COLO668 (cell line): ENCODE results near the gene SPATA13.

Experiments
- DNase-seq: peaks from one replicate; lab custom pipeline; 2025; ENCODE audit not compliant: unreplicated experiment; lab: John Stamatoyannopoulos, UW

The SPATA13 gene

DNA sequence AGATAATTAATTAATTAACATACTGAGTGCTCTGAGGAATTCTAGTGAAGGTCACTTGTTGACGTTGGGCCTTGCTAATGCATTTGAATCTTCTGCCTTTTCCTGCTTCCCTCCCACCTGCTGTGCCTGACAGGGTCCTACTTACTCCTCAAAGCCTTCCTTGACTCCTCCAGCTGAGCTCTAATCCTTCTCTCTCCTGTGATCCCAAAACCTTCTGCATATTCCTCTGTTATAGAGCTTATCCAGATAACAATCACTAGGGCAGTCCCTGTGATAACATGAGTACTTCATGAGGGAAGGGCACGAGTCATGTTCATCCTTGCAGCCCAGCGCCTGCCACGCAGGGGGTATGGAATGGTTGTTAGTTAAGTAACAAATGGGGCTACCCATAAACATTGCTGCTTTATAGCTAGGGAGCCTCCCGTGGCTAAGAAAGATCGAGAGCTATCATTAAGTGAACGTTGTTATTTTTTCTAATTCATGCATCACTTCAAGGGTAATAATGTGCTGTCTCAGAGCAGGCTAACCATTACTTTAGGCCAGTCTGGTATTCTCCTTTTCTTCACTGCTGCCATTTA, 19.1 kb upstream of the SPATA13 start:
- no peak for DNase-seq

DNA sequence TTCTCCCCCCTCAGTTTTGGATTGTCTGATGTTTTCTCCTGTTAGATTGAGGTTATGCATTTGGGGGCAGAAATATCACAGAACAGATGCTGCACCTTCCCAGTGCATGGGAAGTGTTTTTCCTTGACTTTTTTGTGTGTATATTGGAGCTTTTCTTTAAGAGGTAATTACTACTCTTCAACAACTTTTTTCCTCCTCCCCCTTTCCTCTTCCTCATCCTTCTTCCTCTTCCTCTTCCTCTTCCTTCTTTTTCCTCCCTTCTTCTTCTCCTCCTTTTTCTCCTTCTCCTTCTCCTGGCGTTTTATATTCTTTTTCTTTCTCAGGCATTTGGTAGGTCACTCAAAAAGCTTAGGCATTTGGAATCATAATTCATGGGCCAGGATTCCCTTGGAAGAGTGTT, 18.1 kb upstream of the SPATA13 start:
- DNase-seq, result no peak

DNA sequence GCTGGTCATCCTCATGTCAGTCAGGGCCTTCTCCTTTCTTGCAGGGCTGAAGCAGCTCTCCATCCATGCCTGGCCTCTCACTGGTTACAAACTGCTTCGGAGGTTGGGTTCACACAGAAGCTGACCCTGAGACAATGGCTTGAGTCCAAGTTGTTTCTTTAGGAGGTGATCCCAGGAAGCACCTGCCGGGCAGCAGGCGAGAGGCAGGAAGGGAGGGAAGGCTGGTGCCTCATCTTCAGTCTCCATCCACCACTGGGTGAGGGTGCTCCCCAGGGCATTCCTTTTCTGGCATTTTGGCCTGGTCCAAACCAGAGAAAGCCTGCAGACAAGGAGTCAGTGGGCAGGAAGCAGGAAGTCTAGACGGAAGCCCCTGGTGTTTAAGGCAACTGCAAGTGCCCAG, 17.6 kb upstream of the SPATA13 start:
- no peak for DNase-seq

DNA sequence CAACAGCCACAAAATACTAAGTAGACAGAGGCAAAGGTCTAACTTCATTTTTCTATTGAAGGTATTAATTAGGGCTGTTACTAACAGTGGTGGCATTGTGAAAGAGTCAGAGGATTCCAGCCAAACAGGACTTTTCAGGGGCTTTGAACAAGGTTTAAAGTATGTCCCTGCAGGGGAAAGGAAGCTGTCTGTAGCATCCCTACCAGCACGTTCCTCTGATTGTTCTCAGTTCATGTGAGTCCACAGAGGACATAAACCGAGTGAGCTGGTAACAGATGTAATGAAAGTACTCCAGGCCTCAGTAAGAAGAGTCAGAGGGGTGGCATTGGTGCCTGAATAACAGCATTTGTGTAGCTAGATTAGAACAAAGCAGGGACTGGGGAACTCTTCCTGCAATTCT, 15.3 kb upstream of the SPATA13 start:
- DNase-seq, result no peak

DNA sequence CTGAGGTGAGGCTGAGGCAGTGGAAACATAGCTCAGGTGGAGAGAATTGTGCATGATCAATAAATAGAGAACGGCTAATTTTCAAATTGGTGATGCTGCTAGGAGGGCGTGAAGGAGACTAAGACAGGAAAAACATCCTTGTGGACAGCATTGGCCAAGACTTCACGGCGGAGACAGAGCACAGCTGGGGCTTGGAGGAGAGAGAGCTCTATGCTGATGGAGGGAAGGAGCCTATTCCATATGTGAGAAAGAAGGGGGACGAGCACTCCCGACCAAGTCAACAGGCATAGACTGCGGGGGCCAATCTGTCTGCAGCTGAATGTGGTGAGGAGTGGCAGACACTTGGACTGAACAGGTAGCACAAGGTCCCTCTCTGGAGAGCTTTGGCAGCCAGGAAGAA, 14.8 kb upstream of the SPATA13 start:
- no peak for DNase-seq

DNA sequence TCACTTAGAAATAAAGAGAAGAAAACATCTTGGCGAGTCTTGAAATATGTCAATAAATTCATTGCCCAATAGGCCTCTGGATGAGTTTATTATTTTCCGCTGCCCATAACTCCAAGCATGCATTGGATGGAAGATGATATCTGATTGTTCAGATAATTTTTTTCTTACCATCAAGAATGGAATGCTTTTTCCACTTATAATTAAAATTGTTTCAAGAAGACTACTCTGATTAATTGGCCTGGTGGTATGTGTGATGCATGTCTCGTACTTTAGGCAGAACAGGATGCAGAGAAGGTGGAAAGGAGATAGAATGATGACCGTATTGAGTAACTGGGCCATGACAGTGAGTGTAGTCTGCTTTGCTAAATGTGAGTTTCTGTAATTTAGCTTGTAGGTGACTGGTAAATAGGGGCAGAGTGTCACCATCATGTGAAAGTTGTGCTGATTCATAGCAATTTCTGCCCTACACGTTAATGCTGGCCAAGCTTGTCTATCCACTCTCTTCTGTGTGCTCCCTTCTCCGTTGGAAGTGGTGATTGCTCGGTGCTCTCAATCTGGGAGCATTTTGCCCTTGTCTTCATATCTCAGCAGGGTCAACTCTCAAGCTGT, 13.5 kb upstream of the SPATA13 start:
- DNase-seq, result no peak

DNA sequence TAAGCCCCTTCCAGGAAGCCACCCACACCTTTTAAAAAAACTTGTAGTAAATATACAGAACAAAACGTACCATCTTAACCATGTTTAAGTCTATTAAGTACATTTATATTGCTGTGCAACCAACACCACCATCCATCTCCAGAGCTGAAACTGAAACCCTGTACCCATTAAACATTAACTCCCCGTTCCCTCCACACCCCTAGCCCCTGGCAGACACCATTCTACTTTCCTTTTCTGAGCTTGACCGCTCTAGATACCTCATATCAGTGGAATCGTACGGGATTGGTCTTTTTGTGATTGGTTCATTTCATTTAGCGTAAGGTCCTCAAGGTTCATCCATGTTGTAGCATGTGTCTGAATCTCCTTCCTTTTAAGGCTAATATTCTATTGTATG, 13.0 kb upstream of the SPATA13 start:
- DNase-seq, result no peak

DNA sequence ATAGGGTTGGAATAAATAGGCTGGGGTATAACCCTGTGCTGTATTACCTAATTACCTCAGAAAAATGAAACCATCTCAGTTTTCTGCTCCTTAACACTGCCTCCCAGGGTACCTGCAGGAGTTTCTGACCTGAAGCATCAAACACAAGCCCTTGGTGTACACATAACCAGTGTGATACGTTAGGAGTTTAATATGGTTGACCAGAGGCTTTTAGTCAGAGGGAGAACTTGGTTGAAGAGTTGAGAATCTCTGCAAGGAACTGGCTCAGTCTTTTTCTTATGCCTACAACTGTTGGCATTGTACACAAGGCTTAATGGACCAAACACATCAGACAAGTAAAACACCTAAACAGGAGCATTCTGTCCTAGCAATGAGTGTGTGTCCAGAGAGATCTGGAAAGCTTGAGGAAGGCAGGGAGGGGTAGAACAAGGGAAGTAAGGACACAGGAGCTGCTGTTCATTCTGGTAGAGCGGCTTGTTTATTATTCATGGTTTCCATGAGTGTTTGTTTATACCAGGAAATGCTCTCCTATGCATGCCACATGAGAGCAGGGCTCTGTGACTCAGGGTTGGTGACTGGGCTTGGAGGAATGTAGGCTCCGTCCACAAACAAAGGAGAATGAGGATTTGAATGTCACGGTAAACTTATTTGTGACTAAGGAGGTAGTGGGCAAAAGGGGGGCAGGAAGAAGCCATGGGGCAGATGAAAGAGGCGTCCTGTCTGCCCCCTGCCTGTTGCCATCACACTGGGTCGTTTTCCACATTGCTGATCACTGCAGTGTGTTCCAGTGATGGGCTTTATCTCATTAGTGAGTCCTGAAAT, 11.9 kb upstream of the SPATA13 start:
- peak; percentile 79 for DNase-seq

DNA sequence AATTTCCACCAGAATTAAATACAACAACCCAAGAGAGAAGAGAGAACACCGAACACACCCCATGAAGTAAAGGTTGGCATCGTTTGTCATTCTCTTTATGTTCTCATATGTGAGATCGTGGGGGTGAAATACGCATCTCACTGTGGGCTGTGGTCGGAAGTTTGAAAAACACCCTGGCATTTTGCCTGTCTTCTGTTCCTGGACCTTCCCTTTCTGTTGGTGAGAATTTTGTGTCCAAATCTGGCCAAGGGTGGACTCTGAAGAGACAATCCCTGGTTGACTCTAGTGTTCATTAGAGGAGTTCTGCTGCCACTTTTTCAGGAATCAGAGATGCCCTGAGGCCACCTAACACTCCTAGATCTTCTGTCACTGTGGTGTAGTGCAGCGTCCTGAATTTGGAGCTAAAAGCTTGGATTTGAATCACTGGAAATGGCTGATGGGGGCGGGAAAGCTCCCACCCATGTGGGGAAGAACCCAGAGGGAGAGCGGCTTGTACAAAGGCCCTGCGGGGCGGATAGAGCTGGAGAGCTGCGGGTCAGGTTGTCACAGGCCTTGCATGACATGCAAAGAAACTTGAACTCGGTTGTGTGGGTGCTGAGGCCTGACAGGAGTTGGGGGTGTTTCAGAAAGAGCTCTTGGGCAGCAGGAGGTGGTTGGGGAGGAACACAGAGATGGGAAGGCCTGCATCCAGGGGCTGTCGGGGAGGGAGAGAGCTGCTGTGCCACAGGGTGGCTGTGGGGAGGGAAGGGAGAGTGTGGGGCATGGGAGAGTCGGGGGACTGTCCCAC, 11.1 kb upstream of the SPATA13 start:
- DNase-seq, result no peak

DNA sequence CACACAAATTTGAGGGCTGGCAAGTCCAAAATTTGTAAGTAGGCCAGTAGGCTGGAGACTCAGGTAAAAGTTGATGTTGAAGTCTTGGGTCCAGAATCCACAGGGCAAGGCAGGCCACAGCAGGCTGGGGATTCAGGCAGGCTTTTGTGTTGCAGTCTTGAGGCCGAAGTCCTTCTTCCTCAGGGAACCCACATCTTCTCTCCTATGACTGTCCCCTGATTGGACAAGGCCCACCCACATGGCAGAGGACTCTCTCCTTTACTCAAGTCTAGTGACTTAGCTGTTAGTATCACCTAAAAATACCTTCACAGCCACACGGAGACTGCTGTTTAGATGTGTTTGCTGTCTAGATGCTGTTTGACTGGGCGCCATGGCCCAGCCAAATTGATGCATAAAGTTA, 9.9 kb upstream of the SPATA13 start:
- DNase-seq, result no peak

DNA sequence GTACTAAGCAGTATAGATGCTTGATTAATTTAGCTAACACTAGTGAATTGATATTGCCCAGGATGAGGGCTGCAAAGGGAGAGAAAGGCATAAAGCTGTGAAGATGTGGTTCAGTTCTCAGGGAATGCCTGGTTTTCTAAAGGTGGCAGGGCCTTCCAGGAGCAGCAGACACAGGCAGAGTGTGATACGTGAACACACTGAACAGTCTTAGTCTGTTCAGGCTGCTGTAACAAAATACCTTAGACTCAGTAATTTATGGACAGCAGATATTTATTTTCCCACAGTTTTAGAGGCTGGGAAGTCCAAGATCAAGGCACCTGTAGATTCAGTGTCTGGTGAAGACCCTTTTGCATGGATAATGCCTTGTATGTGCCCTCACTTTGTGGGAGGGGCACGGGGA, 8.7 kb upstream of the SPATA13 start:
- no peak for DNase-seq

DNA sequence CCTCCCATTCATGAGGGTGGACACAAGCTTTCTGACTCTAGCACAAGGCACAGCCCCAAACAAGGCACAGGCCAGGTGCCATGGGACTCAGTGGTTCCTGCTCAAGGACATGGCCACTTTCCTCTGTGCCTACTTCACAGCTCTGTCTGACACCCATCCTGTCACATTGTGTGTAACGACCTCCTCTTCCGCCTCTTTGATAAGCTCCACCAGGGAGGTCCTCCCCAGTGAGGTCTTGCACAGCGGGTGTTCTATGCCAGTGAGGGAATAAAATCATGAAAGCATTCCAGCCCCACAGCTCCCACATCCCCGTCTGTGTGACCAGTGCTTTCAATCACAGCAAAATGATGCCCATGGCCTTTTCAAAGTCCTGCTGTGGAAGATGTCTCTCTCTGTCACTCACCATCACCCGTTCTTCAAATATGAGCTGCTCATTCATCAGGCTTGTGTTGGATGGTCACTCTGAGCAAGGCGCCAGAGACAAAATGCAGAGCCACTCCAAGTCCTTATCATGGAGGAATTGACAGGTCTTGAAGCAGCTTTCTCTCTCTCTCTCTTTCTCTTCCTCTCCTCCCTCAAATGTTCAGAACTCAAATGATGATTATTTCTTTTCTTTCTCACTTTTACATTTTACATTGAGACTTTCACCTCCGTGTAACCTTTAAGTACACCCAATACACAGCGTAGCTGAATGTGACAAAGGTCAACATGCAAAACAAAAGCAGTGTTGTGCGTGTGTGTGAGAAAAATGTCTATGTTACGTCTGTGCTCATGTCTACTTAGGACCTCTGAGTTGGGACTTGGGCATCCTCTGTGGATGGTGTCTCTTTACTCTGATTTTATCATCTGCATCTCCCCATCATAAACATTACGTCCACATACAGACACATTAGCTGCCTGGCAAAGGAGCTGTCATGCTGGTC, 8.0 kb upstream of the SPATA13 start:
- DNase-seq, result no peak

DNA sequence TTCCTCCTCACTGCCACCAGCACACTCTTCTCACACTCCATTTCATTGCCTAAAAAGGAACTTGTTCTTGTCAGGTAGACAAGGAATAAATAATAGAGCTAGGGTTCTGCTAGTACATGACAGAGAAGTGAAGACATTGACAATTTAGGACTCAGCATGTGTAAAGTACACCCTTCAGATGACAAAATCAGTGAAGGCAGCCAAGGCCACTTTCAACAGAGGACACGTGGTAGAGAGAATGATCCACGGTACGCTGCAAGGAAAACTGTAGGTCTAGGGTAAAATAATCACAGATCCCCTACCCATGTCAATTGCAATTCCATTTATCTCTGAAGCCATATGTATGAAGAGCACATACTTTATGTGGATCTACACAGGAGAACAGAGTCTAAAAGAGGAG, 7.2 kb upstream of the SPATA13 start:
- DNase-seq, result no peak

DNA sequence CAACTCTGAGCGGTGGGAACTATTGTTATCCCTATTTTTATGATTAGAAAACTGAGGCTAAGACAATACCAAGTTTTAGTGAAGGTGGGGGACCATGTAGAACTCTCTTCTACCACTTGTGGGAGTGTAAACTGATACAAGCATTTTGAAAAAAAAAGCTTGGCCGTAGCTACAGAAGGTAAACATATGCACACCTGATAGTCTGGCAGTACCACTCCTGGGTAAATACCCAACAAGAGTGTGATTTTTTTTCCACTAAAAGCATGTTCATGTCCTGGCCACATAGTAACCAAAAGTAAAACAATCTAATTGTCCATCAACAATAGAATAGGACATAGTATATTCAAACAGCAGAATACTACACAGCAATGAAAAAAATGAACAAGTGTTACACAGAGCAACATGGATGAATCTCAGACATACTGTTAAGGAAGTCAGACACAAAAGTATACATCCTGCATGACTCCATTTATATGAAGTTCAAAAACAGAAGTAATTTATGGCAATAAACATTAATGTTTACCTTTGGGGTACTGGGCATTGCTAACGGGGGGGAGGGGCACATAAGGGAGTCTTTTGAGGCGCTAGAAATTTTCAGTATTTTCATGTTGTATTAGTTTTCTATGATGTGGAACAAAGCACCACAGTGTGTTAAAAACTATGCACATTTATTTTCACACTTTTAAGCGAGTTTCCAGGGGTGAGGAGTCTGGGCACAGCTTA, 6.4 kb upstream of the SPATA13 start:
- no peak for DNase-seq

DNA sequence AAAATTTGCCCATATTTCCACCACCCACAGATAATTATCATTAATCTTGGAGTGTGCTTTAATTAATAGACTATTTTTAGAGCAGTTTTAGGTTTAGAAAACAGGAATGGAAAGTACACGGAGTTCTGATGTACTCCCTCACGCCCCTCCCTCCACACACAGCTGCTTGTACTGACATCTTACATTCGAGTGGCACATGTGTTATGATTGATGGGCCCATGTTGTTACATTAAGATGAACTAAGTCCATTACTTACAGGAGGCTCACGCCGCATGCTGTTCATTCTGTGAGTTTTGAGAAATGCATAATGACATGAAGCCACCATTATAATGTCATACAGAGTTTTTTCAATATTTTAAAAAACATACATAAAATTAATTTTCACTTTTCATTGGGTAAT, 1.2 kb upstream of the SPATA13 start:
- DNase-seq, result no peak

DNA sequence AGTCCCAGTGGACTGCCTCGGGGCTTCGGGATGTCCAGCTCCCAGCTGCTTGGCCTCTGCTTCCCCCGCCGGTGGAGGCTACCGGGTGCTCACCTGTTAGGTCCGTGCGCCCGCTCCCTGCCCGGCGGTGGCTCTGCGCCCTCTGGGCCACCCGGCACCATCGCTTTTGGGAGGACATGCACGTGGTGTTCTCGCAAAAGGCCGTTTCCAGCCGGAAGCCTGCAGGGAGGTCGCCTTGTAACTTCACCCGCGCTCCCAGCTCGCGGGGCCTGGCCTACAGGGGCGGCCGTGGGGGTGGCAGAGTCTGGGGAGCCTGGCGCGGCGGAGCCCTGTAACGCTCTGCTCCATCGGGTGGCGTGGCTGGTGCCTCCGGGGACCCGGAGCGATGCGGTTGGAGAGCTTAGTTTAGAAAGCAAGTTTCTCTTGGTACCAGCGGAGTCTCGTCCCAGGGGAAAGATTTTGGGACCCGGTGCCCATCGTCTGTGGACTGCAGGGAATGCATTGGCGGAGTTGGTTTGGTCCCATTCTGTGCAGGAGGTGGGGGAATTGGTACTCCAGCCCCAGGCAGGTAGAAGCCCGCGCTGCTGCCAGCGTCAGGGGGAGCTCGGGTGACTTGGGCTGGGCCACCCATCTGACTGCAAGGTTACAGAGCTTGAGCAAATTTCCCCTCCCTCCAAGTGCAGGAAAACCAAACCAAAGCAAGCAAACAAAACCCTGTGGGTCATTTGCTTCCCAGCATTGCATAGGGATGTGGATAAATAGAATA, 673 bp downstream of the SPATA13 start:
- peak; percentile 93 for DNase-seq

DNA sequence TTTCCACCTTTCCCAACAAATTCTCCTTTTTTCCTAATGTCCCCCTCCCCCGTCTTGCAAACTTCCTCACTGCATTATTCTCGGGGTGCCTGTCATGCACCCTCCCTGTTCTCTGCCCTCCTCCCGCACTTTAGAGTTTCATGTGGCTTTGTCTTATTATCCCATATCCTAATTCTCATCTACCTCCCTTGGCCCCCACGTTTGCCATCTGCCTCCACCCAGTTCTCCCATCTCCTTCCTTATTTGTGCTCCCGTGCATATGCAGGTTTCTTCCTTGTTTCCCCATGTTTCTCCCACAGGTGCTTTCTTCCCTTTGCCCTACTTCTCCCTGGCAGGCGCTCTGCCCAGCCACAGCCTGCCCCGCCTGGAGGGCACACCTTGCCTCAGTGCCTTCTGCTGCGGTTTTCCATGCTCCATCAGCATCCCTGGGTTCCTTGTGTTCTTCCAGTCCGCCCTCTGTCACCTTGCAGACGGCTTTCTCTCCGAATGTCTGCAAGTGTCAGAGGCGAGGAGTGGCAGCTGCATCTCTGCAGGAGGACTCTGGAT, 1.5 kb downstream of the SPATA13 start:
- DNase-seq, result peak; percentile 55

DNA sequence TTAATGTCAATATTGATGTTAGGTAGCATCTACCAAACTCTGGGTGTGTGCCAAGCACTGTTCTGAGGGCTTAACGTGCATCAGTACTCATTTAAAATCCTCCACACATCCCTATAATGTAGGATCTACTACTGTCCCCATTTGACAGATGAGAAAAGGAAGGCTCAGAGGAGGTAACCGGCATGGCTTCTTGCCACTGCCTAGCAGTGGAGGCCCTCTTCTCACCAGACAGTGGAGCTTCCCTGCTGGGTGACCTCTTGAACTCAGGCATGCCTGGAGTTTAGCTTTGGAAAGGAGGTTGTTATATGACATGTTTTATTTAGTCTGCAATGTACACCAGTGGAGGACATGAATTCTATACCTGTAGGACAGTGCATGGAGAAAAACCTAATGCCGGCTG, 2.1 kb downstream of the SPATA13 start:
- peak; percentile 55 for DNase-seq

DNA sequence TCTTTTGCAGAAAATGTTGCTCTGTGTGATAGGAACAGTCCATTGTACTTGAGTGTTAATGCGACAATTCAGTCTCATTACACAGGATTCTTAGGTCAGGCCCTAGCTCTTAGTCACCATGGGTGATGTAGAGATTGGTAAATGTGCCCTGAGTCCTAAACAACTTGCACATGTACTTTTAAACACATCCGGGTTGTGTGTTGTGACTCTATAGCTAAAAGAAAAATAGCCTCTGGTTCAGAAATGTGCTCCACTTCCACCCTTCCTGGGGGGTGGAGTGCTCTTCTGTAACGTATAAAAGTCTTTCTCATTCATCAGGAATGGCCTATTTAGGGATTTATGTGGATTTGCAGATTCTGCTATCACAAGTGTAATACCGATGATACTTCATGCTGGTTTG, 5.2 kb downstream of the SPATA13 start:
- no peak for DNase-seq
